NCI-H2107 treated with DMSO at 0.1 percent for 48 hours (cell line): ENCODE data around the gene LUC7L3.
A peak's percentile ranks its signal among the peaks of the same experiment; 100 is the strongest.
"Not testable (repeated sequence)": the region's sequence is repeated elsewhere in the genome, so short reads cannot be mapped to it uniquely, and the experiment has no call there.

Experiments used
- DNase-seq: peaks from one replicate; lab custom pipeline; 2025; ENCODE audit not compliant: unreplicated experiment; lab: John Stamatoyannopoulos, UW

The LUC7L3 gene

GRCh38 chr17:50719144-50719923, at the start of gene LUC7L3:
Gene LUC7L3, plus strand, starts transcription at chr17:50719603. Its CDS starts 130 bp downstream, at chr17:50719733.
- DNase-seq, result peak; percentile 81

GRCh38 chr17:50672071-50672470, 47.3 kb upstream of the LUC7L3 start:
- no peak for DNase-seq

DNA sequence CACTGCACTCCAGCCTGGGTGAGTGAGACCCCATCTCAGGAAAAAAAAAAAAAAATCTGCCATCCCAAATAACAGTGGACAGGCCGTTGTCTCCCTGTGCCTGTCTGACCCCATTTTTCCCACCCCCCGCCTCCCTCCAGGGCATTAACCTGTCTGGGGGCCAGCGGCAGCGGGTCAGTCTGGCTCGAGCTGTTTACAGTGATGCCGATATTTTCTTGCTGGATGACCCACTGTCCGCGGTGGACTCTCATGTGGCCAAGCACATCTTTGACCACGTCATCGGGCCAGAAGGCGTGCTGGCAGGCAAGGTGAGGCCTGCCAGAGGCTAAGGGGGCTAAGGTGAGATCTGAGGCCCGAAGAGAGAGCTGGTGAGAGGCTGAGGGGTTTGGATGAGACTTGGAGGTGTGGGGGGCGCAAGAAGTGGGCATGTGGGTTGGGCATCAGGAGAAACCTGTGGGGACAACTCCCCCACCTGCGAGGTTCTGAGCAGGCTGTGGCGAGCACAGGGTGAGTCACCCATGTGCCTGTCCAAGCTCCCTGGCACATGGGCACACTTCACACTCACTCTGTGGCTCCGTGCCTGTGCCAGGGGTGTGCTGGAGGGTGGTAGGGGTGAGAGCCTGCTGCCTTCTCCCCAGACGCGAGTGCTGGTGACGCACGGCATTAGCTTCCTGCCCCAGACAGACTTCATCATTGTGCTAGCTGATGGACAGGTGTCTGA, 46.4 kb upstream of the LUC7L3 start:
- DNase-seq, result no peak

DNA sequence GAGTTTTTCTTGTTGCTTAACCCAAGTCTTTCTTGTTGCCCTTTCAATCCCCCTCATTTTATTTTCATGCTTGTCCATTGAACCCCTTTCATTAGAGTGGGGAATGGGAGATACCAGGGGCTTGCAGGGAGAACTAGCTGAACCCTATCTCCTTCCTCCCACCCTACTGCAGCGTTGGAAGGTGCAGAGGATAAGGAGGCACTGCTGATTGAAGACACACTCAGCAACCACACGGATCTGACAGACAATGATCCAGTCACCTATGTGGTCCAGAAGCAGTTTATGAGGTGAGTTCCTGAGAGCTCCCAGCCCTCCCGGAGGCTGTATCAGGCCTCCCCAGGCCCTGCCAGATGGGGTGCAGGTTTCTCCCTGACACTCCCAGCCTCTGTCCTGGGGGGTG, 44.2 kb upstream of the LUC7L3 start:
- DNase-seq, result no peak

DNA sequence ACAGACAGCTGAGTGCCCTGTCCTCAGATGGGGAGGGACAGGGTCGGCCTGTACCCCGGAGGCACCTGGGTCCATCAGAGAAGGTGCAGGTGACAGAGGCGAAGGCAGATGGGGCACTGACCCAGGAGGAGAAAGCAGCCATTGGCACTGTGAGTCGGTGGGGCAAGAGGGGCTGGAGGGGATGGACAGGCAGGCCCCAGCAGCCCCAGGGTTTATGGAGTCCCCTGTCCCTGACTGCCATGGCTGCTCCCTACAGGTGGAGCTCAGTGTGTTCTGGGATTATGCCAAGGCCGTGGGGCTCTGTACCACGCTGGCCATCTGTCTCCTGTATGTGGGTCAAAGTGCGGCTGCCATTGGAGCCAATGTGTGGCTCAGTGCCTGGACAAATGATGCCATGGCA, 43.8 kb upstream of the LUC7L3 start:
- DNase-seq, result no peak

- DNase-seq, result no peak
Observed at GRCh38 chr17:50676065-50676975, 43.1 kb upstream of the LUC7L3 start.

DNA sequence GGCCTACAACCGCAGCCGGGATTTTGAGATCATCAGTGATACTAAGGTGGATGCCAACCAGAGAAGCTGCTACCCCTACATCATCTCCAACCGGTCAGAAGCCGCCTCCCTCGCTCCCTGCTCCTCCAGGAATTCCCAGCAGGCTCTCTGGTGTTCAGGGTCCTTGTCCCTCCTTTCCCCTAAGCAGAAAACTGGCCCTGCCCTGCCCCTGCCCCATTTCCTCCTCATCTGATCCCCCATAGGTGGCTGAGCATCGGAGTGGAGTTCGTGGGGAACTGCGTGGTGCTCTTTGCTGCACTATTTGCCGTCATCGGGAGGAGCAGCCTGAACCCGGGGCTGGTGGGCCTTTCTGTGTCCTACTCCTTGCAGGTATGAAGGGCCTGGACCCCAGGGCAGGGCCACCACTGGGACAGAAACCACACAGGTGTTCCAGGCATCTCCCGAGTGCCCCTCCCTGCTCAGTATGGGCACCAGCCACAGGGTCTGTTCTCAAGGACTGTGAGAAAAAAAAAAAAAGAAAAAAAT, 41.5 kb upstream of the LUC7L3 start:
- DNase-seq, result no peak

GRCh38 chr17:50679008-50679544, 40.3 kb upstream of the LUC7L3 start:
- DNase-seq, result no peak

DNA sequence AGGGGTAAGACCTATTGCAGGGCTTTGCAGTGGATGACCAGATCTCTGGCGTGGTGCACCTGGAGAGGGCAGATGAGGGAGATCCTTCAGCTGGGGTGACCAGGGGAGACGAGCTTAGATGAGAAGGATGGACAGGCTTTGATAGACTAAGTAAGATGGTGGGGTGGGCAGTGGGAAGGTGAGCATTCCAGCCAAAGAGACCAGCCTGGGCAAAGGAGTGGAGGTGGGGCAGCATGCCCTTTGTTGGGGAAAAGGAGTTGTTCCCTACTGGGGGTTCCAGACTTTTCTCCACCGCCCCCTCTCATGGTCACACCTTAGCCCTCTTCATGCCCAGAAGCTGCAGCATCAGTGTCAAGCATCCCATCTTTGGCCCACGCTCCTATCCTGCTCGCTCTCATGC, 39.3 kb upstream of the LUC7L3 start:
- no peak for DNase-seq

GRCh38 chr17:50680543-50681262, 38.7 kb upstream of the LUC7L3 start:
- DNase-seq, result not testable (repeated sequence)

DNA sequence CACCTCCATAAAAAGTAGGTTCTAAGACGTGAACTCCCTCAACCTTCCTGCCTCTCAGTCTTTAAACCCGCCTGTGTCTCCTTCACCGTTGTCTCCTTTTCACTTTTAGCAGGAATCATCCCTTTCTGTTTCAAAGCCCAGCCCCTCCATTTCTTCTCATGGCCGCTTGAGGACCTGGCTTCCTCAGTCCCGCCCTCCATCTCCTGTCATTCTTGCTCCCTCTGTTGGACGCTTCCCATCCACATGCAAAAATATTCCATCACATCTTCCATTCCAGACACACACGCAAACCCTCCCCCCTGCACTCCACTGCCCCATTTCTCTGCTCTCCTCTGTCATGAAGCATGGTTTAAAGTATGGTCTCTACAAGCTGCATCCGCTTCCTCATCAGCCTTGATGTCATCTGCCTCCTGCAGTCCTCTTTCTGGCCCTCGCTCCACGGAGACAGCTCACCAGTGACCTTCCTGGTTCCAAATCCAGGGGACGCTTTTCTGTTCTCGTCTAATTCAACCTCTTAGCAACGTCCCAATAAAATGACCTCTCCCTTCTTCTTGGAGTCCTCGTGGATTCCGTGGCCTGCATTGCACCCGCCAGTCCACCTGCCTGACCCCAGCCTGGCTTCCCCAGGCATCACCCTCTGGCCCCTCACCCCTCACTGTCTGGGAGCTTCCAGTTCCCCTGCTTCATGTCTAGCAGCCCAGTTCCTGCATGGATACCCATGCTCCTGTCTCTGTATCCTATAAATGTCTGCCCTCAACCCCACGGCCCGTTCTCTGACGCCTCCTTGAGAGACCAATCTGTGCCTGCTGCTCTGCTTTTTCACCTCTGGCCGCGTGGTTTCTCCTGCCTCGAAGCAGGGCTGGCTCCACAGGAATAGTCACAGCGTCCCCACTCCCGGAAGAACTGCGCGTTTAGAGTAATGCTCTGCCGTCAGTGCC, 37.9 kb upstream of the LUC7L3 start:
- peak; percentile 21 for DNase-seq

- DNase-seq, result no peak
Observed at GRCh38 chr17:50682441-50682840, 37.0 kb upstream of the LUC7L3 start.

- DNase-seq, result no peak
Observed at GRCh38 chr17:50682938-50683337, 36.5 kb upstream of the LUC7L3 start.

GRCh38 chr17:50683434-50684287, 35.7 kb upstream of the LUC7L3 start:
- DNase-seq, result no peak

DNA sequence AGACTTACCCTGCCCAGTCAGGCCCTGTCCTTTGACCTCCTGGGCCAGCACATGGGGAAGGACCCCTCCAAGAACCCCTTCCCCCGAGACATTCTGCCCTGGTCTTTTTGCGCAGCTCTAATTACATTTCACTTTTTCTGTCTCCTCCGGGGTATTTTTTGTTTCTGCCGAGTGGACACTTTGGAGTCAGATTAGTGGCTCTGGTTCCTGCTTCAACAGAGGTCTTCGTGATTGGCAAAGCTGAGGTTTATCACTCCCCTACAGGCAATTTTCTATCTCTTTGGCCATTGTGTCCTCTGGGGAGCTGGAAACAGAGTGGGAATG, 35.2 kb upstream of the LUC7L3 start:
- no peak for DNase-seq

DNA sequence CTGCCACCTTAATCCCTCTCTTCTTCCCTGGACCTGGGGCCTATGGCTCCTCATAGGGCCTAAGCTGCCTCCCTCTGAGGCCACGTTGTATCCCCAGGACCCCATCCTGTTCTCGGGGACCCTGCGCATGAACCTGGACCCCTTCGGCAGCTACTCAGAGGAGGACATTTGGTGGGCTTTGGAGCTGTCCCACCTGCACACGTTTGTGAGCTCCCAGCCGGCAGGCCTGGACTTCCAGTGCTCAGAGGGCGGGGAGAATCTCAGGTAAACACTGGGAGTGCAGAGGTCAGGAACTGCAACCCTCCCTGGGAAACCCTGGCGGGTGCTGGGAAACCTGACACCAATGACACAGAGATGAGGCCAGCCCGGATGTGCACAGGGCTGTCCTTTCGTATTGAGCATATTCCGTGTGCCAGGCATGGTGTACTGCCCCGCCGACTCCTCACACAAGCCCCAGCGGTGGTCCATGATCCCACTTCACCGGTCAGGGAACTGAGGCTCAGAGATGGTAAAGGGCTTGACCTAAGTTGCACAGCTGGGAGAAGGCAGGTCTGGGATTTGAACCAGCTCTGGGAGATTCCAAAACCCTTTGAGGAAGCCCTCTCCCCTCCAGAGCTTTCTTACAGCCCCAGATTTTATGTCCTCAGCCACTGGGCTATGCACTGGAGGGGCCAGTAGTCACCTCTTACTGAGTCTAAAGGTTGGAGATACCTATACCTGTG, 34.6 kb upstream of the LUC7L3 start:
- DNase-seq, result no peak

- DNase-seq, result no peak
Observed at GRCh38 chr17:50685334-50685665, 34.1 kb upstream of the LUC7L3 start.
